Kidney epithelial cell (primary cell): ENCODE results near the gene SMYD2. TPM values are rescaled to one million over a fixed set of nuclear protein-coding genes. Genes with fewer than 3 reads are reported as not detected.

ENCODE experiments used
- DNase-seq: peaks from one replicate; pipeline ENCODE4 v3.0.0-alpha.2; 2010; ENCODE audit warnings: low read depth
- H3K27me3 ChIP-seq: 2 replicates; pipeline ENCODE4 v1.6.0; 2011; ENCODE audit warnings: low read length; ENCODE audit not compliant: control insufficient read depth, insufficient read depth
- H3K36me3 ChIP-seq: 2 replicates; pipeline ENCODE4 v1.5.1; 2011; ENCODE audit warnings: low read length; ENCODE audit not compliant: control insufficient read depth, insufficient read depth
- H3K4me3 ChIP-seq: 2 replicates; pipeline ENCODE4 v1.5.1; 2011; ENCODE audit warnings: low read depth, mild to moderate bottlenecking, control low read depth, low read length
- total RNA-seq: library from RNA; depleted of rRNA; stranded (reverse); fragments of >200 nt; gene quantifications from 2 replicates; pipeline ENCODE4 v1.2.3, GENCODE V29; 2015
- TF ChIP-seq, protein P1 (sequence below): IDR thresholded peaks from 2 replicates; pipeline ENCODE4 v1.5.1; 2011; ENCODE audit warnings: mild to moderate bottlenecking, moderate library complexity, low read length, control low read depth, inconsistent platforms; ENCODE audit not compliant: insufficient read depth, poor library complexity, severe bottlenecking

Gene SMYD2
- total RNA-seq, 1 donor from 2014 or later: 54.7 TPM

DNA sequence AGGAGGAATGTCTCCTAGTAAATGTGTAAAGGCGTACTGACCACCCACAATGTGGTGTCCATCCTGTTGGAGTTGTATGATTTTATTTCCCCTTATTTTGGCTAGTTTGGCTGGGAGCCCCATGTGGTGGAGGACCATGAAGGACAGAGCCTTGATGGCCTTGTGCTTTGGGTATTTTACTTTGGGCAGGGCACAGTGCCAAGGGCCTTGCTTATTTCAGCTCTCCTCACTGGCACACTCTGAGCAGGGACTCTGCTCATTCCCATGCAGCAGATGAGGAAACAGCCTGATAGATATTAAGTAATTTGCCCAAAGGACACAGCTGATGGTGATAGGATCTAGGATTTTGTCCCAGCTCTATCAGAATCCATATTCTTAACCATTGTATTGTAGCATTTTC, 50.2 kb downstream of the SMYD2 start:
- H3K4me3 ChIP-seq: no peak overlapping the region
- no peaks in the 10 kb centered on the region for H3K27me3 ChIP-seq
- no peaks in the 10 kb centered on the region for H3K36me3 ChIP-seq
- no peak for DNase-seq
- TF ChIP-seq, protein P1, sequence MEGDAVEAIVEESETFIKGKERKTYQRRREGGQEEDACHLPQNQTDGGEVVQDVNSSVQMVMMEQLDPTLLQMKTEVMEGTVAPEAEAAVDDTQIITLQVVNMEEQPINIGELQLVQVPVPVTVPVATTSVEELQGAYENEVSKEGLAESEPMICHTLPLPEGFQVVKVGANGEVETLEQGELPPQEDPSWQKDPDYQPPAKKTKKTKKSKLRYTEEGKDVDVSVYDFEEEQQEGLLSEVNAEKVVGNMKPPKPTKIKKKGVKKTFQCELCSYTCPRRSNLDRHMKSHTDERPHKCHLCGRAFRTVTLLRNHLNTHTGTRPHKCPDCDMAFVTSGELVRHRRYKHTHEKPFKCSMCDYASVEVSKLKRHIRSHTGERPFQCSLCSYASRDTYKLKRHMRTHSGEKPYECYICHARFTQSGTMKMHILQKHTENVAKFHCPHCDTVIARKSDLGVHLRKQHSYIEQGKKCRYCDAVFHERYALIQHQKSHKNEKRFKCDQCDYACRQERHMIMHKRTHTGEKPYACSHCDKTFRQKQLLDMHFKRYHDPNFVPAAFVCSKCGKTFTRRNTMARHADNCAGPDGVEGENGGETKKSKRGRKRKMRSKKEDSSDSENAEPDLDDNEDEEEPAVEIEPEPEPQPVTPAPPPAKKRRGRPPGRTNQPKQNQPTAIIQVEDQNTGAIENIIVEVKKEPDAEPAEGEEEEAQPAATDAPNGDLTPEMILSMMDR: no peak

DNA sequence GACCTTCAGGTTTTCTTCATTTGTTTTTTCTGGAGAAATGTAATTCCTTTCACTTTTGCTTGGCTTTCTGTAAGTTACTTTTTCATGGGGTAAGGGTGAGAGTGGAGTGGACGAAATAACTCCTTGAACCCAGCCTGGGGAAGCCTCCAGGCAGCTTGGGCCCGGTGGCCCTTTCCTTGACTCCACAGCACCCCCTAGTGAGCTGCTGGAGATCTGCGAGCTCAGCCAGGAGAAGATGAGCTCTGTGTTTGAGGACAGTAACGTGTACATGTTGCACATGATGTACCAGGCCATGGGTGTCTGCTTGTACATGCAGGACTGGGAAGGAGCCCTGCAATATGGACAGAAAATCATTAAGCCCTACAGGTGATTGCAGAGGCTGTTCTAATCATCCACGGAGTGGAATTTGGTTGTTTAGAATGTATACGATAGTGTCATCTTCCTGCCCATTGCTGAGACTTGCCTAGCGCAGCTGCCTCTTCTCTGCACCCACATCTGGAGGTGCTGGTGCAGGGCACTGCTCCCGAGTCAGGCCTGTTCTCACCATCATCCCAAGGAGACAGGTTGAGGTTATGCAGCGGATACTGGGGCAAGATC, 51.0 kb downstream of the SMYD2 start:
- DNase-seq: no peak
- H3K36me3 ChIP-seq: no peaks in the 10 kb centered on the region
- no peaks in the 10 kb centered on the region for H3K27me3 ChIP-seq
- TF ChIP-seq, protein P1: peak; percentile 91
- no peak overlapping the region for H3K4me3 ChIP-seq

DNA sequence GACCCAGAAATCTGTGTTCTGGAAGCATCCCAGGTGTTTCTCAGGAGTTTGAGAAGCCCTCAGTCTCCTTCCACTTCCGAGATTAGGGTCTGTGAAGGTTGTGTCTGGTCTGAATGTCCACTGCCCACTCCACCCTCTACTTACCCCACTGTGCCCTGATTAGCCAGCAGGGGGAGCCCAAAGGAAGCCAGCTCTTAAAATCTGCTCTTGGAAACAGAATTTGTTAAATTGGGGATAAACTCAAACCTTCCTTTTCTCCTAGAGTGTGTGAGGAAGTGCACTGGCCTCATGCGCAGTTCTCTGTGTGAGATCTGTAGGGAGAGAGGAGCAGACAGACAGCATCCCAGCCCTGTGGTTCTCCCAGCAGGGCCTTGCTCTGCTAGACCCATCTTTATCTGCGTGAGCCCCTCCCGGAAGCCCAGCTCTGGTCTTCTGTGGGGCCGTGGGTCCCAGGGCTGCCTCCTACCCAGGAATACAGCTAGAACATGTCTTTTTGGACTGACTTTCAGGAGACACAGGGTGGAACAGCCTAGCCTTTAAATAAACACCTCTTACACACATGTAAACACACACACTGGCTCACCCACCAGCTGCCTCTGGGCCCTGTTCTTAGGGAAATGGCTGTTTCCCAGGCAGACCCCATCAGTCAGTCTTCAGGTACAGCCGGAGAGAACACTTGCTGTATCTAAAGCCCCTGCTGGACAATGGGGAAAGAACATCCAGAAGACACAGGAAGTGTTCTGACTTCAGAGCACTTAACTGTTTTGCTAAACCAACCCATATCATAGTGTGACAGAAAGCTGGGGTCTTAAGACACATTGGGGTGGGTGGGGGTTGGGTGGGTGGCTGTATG, 52.2 kb downstream of the SMYD2 start:
- TF ChIP-seq, protein P1: peak; percentile 92
- no peak for DNase-seq
- Histone ChIP-seq H3K36me3 (no peaks in the 10 kb centered on the region), H3K27me3 (no peaks in the 10 kb centered on the region), H3K4me3 (no peak overlapping the region)

DNA sequence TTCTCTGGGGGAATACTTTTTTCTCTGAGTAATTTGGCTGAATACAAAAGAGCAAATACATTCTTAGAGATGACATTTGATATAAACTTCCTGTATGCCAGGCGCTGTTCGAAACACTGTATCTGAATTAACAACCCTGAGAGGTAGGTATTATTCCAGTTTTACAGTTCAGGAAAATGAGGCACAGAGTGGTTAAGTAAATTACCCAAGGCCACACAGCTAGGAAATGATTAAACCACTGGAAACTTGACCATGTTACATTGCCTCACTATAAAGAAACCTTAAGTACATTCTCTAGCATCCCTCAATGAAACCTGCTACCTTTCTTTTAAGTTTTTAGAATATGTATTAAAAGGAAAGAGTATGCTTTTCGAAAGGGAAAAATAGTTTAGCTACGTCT, 54.6 kb downstream of the SMYD2 start:
- TF ChIP-seq, protein P1: no peak
- DNase-seq: no peak
- H3K36me3 ChIP-seq: no peaks in the 10 kb centered on the region

DNA sequence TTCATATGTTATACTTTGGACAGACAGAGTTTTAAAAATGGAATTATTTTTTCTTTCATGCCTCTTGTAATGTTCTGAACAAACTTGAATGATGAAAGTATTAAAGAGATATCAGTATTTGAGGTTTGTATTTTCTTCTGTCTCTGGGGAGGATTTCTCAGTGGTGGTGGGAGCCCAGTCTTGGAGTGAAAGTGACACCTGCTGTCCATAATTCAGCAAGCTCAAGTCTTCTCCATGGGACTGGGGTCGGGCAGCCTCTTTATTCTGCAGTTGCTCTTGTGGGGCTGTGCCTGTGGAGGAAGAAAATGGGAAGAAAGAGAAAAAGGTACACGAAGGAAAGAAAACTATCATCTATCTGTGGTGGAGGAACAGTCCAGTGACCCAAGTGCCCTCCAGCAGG, 56.1 kb downstream of the SMYD2 start:
- TF ChIP-seq, protein P1: no peak
- Histone ChIP-seq H3K36me3 (no peaks in the 10 kb centered on the region), H3K4me3 (no peak overlapping the region), H3K27me3 (no peaks in the 10 kb centered on the region)
- DNase-seq: no peak

More for the DNA sequence above, 54.6 kb downstream of the SMYD2 start:
- H3K27me3 ChIP-seq: no peaks in the 10 kb centered on the region
- no peak overlapping the region for H3K4me3 ChIP-seq
